GM12873 (cell line): Measurements from ENCODE around the gene FBXO34.

Experiments
- TF ChIP-seq, protein P1 (sequence below): IDR thresholded peaks from 2 replicates; pipeline ENCODE4 v1.5.1; 2012; ENCODE audit warnings: low read depth, mild to moderate bottlenecking, moderate library complexity, low read length, control low read depth; ENCODE audit not compliant: insufficient read depth; ENCODE audit errors: missing control alignments

Gene FBXO34, protein sequence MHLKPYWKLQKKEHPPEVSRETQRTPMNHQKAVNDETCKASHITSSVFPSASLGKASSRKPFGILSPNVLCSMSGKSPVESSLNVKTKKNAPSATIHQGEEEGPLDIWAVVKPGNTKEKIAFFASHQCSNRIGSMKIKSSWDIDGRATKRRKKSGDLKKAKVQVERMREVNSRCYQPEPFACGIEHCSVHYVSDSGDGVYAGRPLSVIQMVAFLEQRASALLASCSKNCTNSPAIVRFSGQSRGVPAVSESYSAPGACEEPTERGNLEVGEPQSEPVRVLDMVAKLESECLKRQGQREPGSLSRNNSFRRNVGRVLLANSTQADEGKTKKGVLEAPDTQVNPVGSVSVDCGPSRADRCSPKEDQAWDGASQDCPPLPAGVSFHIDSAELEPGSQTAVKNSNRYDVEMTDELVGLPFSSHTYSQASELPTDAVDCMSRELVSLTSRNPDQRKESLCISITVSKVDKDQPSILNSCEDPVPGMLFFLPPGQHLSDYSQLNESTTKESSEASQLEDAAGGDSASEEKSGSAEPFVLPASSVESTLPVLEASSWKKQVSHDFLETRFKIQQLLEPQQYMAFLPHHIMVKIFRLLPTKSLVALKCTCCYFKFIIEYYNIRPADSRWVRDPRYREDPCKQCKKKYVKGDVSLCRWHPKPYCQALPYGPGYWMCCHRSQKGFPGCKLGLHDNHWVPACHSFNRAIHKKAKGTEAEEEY

DNA sequence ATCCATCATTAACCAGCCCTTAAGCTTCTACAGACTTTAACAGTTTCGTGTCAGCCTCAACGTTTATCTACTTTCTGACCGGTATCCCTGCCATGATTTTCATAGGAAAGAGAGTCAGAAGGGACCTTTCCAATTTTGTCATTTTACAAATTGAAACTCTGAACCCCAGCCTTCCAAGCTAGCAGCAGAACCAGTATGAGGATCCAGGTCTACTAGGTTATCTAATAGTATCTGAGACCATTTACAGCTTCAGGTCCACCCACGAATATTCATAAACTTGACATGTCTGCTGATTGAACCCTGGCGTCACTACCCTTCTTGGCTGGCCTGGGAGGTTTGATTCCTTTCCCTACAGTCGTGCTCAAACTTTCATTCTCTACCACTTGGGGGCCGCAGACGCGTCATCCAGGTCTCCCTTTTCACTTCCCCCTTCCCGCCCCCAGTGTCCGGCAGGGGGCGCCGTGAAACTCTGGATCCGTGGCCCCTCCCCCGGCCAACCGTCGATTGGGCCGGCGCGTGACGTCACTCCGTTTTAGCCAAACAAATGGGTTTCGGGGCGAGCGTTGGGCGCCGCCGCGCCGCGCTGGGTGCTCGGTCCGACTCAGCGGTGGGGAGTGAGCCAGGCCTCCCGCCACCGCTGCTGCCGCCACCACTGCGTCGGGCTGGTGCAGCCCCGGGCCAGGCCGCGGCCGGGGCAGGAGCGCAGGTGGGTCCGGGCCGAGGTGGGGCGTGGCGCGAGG lies at the start of gene FBXO34:
Gene FBXO34, plus strand, starts transcription at position 590 of the 740 bp plus-strand sequence. CDS start 78,970 bp downstream, outside the sequence.
- TF ChIP-seq, protein P1, sequence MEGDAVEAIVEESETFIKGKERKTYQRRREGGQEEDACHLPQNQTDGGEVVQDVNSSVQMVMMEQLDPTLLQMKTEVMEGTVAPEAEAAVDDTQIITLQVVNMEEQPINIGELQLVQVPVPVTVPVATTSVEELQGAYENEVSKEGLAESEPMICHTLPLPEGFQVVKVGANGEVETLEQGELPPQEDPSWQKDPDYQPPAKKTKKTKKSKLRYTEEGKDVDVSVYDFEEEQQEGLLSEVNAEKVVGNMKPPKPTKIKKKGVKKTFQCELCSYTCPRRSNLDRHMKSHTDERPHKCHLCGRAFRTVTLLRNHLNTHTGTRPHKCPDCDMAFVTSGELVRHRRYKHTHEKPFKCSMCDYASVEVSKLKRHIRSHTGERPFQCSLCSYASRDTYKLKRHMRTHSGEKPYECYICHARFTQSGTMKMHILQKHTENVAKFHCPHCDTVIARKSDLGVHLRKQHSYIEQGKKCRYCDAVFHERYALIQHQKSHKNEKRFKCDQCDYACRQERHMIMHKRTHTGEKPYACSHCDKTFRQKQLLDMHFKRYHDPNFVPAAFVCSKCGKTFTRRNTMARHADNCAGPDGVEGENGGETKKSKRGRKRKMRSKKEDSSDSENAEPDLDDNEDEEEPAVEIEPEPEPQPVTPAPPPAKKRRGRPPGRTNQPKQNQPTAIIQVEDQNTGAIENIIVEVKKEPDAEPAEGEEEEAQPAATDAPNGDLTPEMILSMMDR, result peak; percentile 98

DNA sequence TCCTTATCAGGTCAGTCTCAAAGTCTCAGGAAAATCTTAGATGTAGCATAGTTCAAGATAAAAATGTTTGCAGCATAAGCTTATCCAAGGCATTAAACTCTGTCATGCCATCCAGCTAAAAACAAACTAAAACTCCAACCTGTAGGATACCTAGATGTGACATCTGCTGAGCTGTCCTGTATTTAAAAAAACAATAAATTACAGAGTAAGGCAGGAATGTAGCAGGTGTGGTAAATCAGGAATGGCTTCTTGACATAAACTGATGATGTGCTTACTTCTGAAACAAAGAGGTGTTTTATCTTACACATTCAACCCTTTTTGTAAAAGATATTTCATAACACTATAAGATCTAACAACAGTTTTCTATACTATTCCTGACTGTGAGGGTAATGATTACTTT lies 49.3 kb upstream of the FBXO34 start:
- TF ChIP-seq, protein P1, result no peak

DNA sequence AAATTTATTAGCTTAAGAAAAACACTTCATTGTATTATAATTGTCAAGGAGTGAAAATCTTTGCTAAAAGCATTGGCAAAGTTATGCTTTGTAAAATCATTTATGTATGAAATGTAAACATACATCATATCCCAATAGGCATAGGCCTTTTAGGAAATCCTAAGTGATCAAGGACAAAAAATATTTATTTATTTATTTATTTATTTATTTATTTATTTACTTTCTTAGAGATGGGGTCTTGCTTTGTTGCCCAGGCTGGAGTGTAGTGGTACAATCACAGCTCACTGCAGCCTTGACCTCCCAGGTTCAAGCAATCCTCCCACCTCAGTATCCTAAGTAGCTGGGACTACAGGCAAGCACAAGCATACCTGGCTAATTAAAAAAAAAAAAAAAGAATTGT lies 47.9 kb upstream of the FBXO34 start:
- TF ChIP-seq, protein P1, result no peak

DNA sequence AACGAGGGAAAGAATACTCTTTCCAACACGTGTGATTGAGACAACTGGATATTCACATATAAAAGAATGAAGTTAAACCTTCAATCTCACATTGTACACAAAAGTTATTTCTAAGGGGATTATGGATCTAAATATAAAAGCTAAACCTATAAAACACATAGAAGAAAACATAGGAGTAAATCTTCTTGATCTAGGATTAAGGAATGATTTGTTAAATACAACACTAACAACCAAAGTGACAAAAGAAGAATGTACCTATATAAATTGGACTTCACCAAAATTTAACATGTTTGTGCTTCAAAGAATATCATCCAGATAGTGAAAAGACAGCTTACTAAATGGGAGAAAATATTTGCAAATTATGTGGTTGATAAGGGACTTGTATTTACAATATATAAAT lies 43.0 kb upstream of the FBXO34 start:
- TF ChIP-seq, protein P1, result no peak

DNA sequence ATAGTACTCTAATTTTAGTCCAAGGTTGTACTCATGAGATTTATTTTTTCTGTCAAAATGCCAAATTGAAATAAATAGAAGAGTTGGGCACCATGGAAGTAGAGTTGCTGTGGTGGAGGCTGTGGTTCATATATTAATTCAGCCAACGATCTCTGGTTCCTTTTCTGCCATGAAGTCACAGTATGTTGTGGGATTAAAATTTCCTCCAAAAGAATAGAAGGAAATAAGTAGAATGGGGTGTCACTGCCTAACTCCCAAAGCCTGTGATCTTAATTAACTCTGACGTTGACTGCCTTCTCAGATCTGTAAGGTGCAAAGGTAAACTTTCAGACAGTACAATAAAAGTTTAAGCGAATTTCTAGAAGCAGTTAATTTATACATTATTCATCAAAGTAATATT lies 37.6 kb upstream of the FBXO34 start:
- TF ChIP-seq, protein P1, result no peak

DNA sequence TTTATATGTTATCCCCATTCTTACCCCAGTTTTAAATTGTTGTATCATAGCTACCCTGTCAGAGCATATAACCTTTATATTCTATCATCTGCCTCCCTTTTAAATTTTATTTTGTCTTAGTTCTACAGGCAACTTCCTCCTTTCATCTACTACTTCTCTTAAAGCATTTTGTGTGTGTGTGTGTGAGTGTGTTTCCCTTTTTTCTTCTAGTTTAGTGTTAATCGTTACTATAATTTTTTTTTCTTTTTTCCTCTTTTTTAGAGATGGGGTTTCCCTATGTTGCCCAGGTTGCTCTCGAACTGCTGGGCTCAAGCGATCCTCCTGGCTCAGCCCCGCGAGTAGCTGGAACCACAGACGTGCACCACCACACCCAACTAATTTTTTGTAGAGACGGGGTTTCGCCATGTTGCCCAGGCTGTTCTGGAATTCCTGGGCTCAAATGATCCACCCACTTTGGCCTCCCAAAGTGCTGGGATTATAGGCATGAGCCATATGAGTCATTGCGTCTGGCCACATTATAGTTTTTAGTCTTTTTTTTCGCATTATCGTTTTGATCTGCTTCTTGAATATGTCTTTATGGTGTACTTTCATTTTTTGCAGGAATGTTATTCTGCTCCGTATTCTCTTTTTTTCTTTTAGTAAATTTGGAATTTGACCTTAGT lies 33.1 kb upstream of the FBXO34 start:
- TF ChIP-seq, protein P1, result no peak
